Ureter (tissue), 1 donor: ENCODE data around the gene NUBP2. TPM values are rescaled to one million over a fixed set of nuclear protein-coding genes. Genes with fewer than 3 reads are reported as not detected.

Experiments used
- DNase-seq: peaks from one replicate; pipeline ENCODE4 v3.0.0-alpha.2; 2020; ENCODE audit warnings: low spot score
- total RNA-seq: library from RNA; stranded (reverse); gene quantifications from one replicate; pipeline ENCODE4 v1.2.4, GENCODE V29; 2023
- donor health status: DM: yes; HTN: yes; CAD: no.

NUBP2 gene
- total RNA-seq, 1 donor from 2014 or later: 48.9 TPM

DNA sequence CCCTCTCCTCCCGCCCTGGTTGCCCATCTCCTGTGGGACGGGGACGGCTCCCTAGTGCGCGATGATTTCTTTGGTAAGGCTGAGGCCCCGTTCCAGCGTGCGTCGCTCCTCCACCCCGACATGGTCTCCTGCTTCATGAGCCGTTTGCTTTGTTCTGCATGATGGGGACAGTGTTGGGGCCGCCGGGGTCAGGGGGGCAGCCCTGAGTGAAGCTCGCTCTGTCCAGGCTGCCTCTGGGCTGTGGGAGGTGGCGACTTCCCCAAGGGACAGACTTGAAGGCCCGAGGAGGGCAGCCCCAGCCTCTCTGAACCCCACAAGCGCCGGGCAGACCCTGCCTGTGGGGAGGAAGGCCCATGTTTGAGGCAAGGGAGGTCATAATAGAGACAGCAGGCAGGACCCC is 23.8 kb upstream of the NUBP2 start:
- no peak for DNase-seq

DNA sequence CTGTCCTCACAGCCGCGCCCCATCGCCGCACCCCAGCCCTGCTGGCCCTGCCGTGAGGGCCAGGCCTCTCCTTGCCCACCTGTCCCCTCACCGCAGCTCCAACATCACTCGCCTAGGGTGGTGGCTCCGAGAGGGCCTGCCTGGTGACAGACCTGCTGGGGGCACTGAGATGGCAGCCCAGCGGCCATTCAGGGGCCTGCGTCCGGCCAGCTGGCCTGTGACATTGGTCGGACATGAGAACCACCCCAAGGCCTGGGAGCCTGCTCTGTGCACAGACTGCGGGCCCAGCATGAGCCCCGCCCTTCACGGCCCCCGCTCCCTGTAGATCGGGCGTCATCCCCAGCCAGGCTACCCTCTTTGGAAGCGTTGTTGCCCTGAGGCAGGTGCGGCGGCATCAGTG is 23.2 kb upstream of the NUBP2 start:
- DNase-seq: no peak

DNA sequence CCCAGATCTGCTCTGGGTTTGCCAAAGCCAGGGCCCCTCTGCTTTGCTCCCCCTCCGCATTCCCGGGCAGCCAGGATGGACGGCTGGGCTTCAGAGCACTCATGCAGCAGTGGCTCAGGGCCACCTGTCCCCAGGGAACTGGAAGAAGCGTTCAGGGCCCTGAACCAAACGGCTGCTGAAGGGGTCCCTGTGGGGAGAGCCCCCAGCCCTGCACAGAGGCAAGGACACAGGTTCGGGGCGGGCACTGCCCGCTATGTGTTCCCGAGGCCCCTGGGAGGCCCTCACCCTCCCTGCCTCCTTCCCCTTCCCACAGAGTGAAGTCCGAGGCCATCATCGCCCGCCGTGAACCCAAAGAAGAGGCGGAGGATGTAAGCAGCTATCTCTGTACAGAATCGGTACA is 21.8 kb upstream of the NUBP2 start:
- DNase-seq: no peak

DNA sequence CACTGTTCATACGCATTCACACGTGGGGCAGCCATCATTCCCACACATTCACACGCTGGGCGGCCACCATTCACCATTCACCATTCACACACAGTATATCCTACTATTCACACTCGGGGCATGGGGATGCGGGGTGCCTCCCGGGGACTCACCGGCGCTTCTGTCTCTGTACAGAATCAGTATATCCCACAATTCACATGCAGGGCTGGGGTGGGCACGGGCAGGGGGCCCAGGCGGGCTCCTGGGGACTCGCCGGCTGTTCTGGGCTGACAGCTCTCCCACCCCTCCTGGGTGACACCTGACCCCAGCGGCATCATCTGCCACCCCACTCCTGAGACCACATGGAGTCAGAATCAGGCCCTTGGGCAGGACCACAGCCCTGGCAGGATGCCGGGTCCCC is 21.0 kb upstream of the NUBP2 start:
- no peak for DNase-seq

DNA sequence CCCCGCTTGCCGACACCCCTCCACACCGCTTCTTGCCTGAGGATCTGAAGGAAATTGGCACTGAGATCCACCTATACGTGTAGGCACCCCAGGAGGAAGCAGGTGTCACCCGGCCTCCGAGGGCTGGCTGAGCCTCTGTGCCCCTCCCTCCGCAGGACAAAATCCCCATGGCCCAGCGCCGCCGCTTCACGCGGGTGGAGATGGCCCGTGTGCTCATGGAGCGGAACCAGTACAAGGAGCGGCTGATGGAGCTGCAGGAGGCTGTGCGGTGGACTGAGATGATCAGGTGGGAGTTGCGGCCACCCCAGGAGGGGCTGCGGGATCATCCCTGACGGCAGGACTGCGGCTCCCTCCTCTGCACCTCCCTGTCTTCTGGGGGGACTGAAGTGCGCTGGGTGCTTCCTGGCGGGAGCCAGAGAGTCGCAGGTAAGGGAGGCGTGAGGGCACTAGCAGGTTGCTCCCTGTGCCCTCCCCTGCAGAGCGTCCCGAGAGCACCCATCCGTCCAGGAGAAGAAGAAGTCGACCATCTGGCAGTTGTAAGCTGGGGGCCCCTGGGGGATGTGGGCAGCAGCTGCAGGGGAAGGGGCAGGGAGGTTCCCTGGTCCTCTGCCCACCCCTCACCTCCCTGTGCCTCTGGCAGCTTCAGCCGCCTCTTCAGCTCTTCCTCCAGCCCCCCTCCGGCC is 20.4 kb upstream of the NUBP2 start:
- DNase-seq: no peak

DNA sequence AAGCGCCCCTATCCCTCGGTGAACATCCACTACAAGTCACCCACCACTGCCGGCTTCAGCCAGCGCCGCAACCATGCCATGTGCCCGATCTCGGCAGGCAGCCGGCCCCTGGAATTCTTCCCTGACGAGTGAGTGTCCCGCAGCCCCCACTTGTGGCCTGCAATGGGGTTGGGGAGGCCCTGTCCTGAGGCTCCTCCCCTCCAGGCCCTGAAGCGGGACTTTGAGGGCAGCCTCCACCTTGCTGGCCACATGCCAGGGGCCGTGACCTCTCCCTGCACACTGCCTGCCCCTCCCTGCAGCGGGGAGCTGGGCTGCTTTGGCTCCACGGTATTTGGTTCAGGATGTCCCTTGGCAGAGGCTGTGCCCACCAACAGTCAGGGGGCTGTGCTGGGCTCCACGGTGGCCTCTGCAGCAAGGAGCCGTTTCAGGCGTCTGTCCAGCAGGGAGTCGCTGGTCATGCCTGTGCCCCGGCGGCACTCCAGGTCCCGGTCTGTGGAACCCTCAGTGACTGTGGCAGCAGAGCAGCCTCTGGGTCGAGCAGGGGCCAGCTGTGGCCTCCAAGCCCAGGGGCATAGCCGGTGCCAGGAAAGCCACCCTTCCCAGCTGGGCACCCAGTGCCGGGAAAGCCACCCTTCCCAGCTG is 19.8 kb upstream of the NUBP2 start:
- DNase-seq: no peak

DNA sequence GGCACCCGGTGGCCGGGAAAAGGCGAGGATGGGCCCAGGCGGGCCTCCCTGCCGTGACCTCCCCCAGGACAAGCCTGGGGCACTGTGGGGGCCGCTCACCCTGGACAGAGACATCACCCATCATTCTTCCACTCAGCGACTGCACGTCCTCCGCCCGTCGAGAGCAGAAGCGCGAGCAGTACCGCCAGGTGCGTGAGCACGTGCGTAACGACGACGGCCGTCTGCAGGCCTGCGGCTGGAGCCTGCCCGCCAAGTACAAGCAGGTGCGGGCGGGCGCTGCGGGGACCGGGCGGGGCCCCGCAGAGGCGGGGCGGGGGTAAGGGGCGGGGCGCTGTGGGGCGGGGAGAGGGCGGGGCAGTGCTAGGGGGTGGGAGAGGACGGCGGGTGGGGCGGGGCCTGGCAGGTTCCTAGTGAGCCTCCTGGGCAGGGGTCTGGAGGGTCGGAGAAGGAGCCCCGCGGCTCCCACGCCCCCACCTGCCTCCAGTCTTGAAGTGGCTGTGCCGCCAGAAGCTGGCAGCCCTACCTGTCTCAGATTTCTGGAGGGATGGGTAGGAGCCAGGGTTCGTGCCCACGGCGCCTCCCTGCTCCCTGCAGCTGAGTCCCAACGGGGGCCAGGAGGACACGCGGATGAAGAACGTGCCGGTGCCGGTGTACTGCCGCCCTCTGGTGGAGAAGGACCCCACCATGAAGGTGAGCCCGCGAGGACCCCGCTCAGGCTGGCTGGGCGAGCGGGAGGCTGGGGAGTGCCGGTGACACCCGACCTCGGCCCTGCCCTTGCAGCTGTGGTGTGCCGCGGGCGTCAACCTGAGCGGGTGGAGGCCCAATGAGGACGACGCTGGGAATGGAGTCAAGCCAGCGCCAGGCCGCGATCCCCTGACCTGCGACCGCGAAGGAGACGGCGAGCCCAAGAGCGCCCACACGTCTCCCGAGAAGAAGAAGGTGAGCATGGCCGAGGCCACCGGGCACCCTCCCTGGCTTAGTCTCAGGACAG is 18.9 kb upstream of the NUBP2 start:
- no peak for DNase-seq

DNA sequence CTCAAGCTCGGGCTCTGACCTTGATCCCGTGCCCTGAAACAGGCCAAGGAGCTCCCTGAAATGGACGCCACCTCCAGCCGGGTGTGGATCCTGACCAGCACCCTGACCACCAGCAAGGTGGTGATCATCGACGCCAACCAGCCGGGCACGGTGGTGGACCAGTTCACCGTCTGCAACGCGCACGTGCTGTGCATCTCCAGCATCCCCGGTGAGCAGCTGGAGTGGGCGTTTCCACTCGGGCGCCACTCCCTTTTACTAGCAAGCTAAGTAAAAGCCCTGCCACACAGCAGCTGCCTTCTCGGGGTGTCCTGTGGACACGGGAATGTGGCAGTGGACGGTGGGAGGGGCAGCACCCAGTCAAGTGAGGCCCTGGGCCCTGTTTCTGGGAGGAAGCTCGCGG is 17.8 kb upstream of the NUBP2 start:
- no peak for DNase-seq

DNA sequence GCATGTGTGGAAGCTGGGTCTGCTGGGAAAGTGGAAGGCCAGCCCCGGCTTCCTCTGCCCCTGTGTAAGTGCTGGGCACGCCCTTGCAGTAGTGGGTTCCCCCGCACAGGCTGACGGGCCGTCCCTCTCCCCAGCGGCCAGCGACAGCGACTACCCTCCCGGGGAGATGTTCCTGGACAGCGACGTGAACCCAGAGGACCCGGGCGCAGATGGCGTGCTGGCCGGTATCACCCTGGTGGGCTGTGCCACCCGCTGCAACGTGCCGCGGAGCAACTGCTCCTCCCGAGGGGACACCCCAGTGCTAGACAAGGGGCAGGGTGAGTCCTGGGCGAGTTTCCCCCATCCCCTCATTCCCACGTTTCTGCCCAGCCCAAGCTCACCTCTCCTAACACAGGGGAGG is 16.9 kb upstream of the NUBP2 start:
- no peak for DNase-seq

DNA sequence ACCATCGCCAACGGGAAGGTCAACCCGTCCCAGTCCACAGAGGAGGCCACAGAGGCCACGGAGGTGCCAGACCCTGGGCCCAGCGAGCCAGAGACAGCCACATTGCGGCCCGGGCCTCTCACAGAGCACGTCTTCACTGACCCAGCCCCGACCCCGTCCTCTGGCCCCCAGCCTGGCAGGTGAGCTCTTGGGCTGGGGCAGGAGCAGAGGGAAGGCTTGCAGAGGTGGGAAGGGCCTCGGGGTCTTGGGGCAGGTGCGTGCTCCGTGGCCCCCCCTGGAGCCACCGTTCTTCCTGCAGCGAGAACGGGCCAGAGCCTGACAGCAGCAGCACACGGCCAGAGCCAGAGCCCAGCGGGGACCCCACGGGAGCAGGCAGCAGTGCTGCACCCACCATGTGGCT is 16.5 kb upstream of the NUBP2 start:
- DNase-seq: no peak

DNA sequence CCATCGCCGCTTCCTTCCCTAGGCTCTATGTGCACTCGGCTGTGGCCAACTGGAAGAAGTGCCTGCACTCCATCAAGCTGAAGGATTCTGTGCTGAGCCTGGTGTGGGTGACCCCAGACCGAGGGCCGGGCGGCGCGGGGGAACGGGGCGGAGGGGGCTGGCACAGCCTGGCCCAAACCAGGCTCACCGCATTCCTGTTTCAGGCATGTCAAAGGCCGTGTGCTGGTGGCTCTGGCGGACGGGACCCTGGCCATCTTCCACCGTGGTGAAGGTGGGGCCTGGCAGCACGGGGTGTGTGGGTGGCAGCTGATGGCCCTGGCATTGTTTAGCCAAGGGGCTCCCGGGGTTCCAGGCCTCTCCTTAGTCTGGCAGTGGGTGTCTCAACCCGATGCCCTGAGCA is 16.1 kb upstream of the NUBP2 start:
- no peak for DNase-seq

DNA sequence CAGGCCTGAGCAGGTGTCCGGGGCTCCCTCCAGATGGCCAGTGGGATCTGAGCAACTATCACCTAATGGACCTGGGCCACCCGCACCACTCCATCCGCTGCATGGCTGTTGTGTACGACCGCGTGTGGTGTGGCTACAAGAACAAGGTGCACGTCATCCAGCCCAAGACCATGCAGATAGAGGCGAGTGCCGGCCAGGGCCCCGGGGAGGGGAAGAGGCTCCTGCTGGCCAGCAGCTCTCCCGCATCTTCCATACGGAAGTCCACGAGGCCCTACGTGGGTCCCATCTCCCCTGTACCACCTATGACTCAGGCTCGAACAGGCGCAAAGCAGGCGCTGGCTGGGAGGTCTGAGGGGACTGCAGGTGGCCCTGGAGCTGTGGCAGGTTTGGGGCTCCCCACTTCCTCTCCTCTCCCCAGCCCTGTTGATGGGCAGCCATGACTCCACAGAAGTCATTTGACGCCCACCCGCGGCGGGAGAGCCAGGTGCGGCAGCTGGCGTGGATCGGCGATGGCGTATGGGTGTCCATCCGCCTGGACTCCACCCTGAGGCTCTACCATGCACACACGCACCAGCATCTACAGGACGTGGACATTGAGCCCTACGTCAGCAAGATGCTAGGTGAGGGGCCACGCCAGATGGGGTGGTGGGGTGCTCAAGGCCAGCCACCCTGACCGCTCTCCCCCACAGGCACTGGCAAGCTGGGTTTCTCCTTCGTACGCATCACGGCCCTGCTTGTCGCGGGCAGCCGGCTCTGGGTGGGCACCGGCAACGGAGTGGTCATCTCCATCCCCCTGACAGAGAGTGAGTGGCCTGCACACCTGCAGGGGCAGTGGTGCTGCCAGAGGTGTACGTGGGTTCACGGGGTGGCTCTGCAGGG is 15.4 kb upstream of the NUBP2 start:
- no peak for DNase-seq

DNA sequence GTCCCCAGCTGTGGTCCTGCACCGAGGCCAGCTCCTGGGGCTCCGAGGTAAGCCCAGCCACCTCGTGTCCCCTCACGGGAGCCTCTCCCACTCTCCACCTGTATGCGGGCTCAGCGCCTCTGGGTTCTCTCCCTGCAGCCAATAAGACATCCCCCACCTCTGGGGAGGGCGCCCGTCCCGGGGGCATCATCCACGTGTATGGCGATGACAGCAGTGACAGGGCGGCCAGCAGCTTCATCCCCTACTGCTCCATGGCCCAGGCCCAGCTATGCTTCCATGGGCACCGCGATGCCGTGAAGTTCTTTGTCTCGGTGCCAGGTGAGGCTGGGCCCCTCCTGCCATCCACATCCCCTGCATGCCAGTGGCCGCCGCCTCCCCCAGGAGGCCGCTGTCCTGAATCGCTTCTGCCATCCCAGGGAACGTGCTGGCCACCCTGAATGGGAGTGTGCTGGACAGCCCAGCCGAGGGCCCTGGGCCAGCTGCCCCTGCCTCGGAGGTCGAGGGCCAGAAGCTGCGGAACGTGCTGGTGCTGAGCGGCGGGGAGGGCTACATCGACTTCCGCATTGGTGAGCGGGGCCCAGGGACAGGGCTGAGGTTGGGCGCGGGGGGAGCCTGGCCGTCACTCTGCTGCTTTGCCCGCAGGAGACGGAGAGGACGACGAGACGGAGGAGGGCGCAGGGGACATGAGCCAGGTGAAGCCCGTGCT is 14.5 kb upstream of the NUBP2 start:
- DNase-seq: no peak

DNA sequence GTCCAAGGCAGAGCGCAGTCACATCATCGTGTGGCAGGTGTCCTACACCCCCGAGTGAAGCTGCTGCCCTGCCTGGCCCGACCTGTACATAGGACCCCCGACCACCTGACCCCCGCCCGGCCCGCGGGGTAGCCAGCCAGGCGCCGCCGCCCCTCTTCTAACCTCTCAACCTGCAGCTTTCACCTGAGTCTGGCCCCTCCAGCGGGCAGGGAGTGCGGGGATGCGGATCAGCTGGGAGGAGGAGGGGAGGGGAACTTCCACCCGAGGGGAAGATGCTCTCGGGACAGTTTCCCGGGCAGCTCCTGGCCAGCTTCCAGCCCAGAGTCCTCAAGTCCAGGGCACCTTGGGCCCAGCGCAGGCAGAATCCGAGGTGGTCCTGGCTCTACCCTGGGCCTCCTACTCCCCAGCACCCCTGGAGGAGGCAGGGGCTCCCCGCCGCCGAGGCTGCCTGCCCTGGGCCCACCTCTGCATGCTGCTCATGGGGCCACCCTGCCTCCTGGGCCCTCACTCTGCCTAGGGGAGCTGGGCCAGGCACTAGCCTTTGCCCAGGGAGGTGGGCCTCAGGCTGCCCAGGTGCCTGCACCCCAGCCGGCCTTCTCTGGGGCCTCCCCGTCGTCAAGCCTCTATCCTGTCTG is 13.9 kb upstream of the NUBP2 start:
- no peak for DNase-seq

DNA sequence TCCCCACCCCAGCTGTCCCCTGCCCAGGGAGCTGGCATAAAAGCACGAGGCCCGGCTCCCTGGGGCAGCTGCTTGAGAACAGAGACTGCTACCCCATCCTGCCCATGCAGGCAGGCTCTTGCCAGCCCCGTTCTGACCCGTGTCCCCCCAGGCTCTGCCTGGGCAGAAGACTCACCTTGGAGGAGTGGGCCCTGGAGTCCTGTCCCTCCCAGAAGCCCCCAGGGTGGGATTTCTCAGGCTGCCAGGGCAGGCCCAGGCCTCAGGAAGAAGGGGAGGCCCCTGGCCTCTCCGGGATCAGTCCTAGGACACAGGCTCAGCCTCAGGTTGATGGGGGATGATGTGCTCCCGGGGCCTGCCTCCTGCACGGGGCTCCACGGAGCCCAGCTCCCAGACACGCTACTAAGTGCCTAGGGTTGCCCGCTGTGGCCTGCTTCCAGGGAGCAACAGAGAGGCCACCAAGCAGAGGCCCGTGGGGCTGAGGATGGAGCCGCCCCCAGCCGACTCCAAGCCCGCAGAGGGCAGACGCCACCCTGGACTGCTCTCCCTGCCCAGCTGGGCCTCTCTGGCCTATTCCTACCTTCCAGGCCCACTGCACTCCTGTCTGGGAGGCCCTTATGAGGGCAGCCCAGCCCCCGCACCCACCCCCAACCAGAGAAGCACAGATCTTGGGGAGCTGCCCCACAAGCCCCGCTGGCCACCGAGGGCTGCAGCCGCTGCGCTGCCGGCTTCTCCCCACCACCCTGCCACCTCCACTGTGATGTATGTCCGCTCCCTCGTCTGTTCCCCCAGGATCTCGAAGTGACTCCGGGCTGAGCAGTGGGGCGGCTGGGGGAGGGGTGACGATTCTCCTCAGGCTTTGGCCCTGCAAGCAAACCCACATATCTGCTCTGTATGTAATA is 13.1 kb upstream of the NUBP2 start:
- no peak for DNase-seq

DNA sequence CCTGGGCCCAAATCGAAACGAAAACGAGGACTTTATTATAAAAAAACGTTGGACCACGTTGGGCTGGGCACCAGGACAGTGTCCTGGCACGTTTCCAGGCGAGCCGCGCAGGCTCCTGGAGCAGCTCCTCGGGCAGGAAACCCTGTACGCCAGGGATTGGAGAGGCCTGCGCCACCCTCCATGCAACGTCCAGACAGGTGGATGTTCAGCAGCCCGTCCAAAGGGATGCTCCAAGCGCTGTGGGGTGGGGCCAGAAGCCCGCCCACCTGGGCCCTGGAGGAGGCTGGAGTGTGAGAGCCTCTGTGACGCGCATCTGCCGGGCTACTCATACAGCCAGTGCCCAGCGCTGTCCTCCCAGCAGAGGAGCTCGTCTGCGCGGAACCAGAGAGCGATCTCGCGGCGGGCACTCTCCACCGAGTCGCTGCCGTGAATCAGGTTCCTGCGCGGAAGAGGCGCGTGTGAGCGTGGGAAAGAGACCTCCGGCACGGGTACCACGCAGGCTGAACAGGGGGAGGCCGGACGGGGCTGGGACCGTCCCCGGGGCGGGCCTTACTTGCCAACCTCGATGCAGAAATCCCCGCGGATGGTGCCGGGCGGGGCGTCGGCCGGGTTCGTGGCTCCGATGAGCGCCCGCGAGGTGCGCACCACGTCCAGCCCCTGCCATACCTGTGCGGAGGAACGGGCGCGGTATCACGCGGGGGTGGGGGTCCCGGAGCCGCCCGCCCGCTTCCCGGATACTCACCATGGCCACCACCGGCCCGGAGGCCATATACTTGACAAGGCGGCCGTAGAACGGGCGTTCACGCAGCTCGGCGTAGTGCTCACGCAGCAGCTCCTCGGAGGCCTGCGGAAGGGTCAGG is 12.2 kb upstream of the NUBP2 start:
- peak; percentile 80 for DNase-seq

DNA sequence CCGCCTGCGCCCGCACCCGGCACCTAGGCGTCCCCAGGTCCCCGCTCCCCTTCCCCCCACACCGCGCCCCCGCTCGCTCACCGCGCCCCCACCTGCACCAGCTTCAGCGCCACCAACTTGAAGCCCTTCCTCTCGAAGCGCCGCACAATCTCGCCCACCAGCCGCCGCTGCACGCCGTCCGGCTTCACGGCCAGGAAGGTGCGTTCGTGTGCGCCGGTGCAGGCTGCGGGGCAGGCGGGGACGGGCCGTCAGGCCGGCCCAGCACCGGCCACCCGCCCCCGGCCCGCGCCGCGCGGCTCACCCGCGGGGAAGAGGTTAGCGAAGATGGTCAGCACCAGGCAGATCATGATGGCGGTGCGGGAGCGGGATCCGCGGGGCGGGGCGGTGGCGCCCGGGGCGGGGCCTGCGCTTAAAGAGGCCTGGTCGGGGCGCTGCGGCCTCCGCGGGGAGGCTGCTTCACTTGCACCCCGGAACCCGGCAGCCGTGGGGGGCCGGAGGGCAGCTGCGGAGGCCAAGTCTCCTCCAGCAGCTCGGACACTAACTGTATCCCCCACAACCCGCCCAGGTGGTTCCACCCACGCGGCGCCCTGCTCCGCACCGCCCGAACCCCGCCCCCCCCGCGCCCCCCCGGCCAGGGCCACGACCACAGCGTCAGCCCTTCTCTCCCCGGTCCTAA is 11.4 kb upstream of the NUBP2 start, which contains the start of gene NME3:
Gene NME3 (minus strand): TSS at position 356 of the 676 bp plus-strand sequence. CDS start 9 bp downstream, at position 347.
- DNase-seq: peak; percentile 83

DNA sequence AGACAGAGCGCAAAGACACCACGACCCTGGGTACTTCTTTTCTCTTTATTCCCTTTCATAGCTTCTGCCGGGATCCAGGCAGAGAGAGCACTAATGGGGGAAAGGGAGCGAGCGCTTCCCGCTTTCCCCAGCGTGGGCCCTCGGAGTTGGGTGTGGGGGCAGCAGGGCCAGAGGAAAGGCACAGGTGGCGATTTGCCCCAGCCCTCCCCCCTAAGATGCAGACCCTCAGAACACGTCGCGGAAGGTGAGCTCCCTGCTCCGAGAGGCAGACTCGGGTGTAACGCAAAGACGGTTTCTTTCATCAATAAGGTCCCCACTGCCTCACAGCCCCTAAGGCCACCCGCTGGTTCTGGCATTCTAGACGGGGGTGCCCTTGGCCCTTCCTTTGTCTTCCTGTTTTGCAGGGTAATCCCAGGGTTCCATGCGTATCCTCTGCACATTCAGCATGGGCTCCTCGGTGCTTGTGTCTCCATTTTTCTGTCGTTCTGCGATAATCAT is 10.8 kb upstream of the NUBP2 start:
- DNase-seq: no peak
